HepG2 (cell line): Measurements from ENCODE around the gene PML. TPM values are rescaled to one million over a fixed set of nuclear protein-coding genes. Genes with fewer than 3 reads are reported as not detected.

ENCODE experiments used
- ATAC-seq: fragments of 200-7000 bp; cut with Tn5 transposase; 3 replicates; pipeline ENCODE4 v1.9.1; 2020; ENCODE audit warnings: mild to moderate bottlenecking, moderate library complexity
- BruUV-seq: library from RNA; stranded (reverse); fragments of 400-500 nt; replicated peaks from 2 replicates; lab custom pipeline; 2021; lab: Mats Ljungman, UMichigan
- CTCF ChIA-PET: fragments of 300-600 bp; formaldehyde crosslinking; extraction: SDS; loops from one replicate; lab custom pipeline; 2021; ENCODE audit warnings: low total read pairs, inconsistent platforms, low intra/inter-chr PET ratio; lab: Yijun Ruan, JAX
- POLR2A ChIA-PET: fragments of 350-600 bp; sonication (Branson Sonifier 250); formaldehyde crosslinking; loops from one replicate; lab custom pipeline; 2020; ENCODE audit warnings: antibody characterized with exemption, inconsistent platforms; lab: Yijun Ruan, JAX
- DNase-seq: peaks from one replicate; pipeline ENCODE4 v3.0.0-alpha.2; 2015; ENCODE audit warnings: low spot score
- FAIRE-seq: peaks from 3 replicates; lab custom pipeline; 2011; peaks lifted over from hg19 to GRCh38; lab: Jason Lieb, UNC
- H2AFZ ChIP-seq: one replicate; pipeline ENCODE4 v1.6.1; 2011; ENCODE audit warnings: low read length, inconsistent platforms
- H3K27ac ChIP-seq: fragments of 300-600 bp; 3 replicates; pipeline ENCODE4 v1.8.0; 2011; ENCODE audit warnings: mixed run types, mild to moderate bottlenecking, mixed read lengths, low read length, inconsistent platforms; ENCODE audit not compliant: insufficient read depth; ENCODE audit errors: extremely low read length
- H3K27me3 ChIP-seq, 2 experiments: fragments of 200-600 bp in 1 of 2; 2 replicates in 1 of 2; 3 replicates in 1 of 2; pipeline versions ENCODE4 v1.6.0 to v1.8.0; 2011; ENCODE audit warnings: low read length in 2 of 2, mild to moderate bottlenecking in 2 of 2, moderate library complexity in 2 of 2, inconsistent platforms in 1 of 2; ENCODE audit not compliant: insufficient read depth in 2 of 2, control insufficient read depth in 1 of 2
- H3K36me3 ChIP-seq, 2 experiments: fragments of 200-600 bp in 1 of 2; replicated peaks in 1 of 2; 2 replicates in 1 of 2; 3 replicates in 1 of 2; pipeline versions ENCODE4 v1.5.1 to v1.8.0; 2011; ENCODE audit warnings: low read length in 2 of 2, inconsistent platforms in 1 of 2; ENCODE audit not compliant: insufficient read depth in 2 of 2, control insufficient read depth in 1 of 2
- H3K4me1 ChIP-seq: 2 replicates; pipeline ENCODE4 v1.5.1; 2012; ENCODE audit warnings: low read length, inconsistent platforms; ENCODE audit not compliant: insufficient read depth
- H3K4me2 ChIP-seq: 2 replicates; pipeline ENCODE4 v1.6.0; 2011; ENCODE audit warnings: low read depth, low read length, inconsistent platforms
- H3K4me3 ChIP-seq, 3 experiments: fragments of 200-600 bp in 1 of 3; sonication (generic), shearing (Covaris generic) in 1 of 3; replicated peaks in 1 of 3; 2 replicates each; pipeline ENCODE4 v1.5.1; 2011 to 2016; ENCODE audit warnings: low read length in 3 of 3, inconsistent platforms in 2 of 3, low read depth in 2 of 3, mild to moderate bottlenecking in 2 of 3, control low read depth in 1 of 3, mixed read lengths in 1 of 3; ENCODE audit not compliant: insufficient read depth in 1 of 3
- H3K79me2 ChIP-seq: one replicate; pipeline ENCODE4 v1.6.1; 2011; ENCODE audit warnings: low read length, inconsistent platforms; ENCODE audit not compliant: insufficient read depth
- H3K9ac ChIP-seq: 2 replicates; pipeline ENCODE4 v1.6.0; 2011; ENCODE audit warnings: mild to moderate bottlenecking, low read depth, low read length, inconsistent platforms; ENCODE audit not compliant: insufficient read depth
- H3K9me3 ChIP-seq: 2 replicates; pipeline ENCODE4 v1.5.1; 2012; ENCODE audit warnings: mild to moderate bottlenecking, low read length
- H4K20me1 ChIP-seq: 2 replicates; pipeline ENCODE4 v1.6.0; 2011; ENCODE audit warnings: inconsistent platforms, mild to moderate bottlenecking, low read length, moderate library complexity; ENCODE audit not compliant: insufficient read depth
- DRAP1 ChIP-seq: IDR thresholded peaks from 2 replicates; pipeline ENCODE4 v1.6.1; 2016; ENCODE audit warnings: missing genetic modification reagents, missing compliant biosample characterization
- HMGXB4 ChIP-seq, 2 experiments: sonication (generic) in 1 of 2; formaldehyde crosslinking in 1 of 2; IDR thresholded peaks; 2 replicates each; pipeline versions ENCODE4 v1.4.0 to v1.6.1; 2018 to 2020; ENCODE audit warnings: missing genetic modification reagents in 2 of 2, borderline replicate concordance in 1 of 2, low read depth in 1 of 2, mild to moderate bottlenecking in 1 of 2, missing biosample characterization in 1 of 2
- MAFG ChIP-seq: sonication (generic); formaldehyde crosslinking; IDR thresholded peaks from 2 replicates; pipeline ENCODE4 v1.5.1; 2020; ENCODE audit warnings: mild to moderate bottlenecking, missing genetic modification reagents
- MTA3 ChIP-seq: sonication (generic); formaldehyde crosslinking; IDR thresholded peaks from 2 replicates; pipeline ENCODE4 v1.4.0; 2020; ENCODE audit warnings: missing genetic modification reagents
- PITX1 ChIP-seq: sonication (generic); formaldehyde crosslinking; IDR thresholded peaks from 2 replicates; pipeline ENCODE4 v1.5.1; 2020; ENCODE audit warnings: mild to moderate bottlenecking, missing genetic modification reagents
- PRDM10 ChIP-seq: sonication (generic); formaldehyde crosslinking; IDR thresholded peaks from 2 replicates; pipeline ENCODE4 v1.4.0; 2020; ENCODE audit warnings: low read depth, missing genetic modification reagents
- SUZ12 ChIP-seq: fragments of 150-350 bp; IDR thresholded peaks from 2 replicates; pipeline ENCODE4 v1.6.1; 2014; ENCODE audit warnings: low read depth, low read length
- TARDBP ChIP-seq: sonication (generic); formaldehyde crosslinking; IDR thresholded peaks from 2 replicates; pipeline ENCODE4 v1.8.0; 2022; ENCODE audit warnings: mild to moderate bottlenecking, missing genetic modification reagents
- U2AF2 ChIP-seq: fragments of 200-400 bp; formaldehyde crosslinking; IDR thresholded peaks from 2 replicates; pipeline ENCODE4 v1.6.1; 2017; ENCODE audit warnings: low read depth, mild to moderate bottlenecking, low read length
- ZNF12 ChIP-seq: sonication (generic); formaldehyde crosslinking; IDR thresholded peaks from 2 replicates; pipeline ENCODE4 v1.5.0; 2020; ENCODE audit warnings: missing genetic modification reagents
- ZNF615 ChIP-seq: sonication (generic); formaldehyde crosslinking; IDR thresholded peaks from 2 replicates; pipeline ENCODE4 v1.5.0; 2020; ENCODE audit warnings: mild to moderate bottlenecking, missing genetic modification reagents, borderline replicate concordance
- ZNF749 ChIP-seq: sonication (generic); formaldehyde crosslinking; IDR thresholded peaks from 2 replicates; pipeline ENCODE4 v1.8.0; 2022; ENCODE audit warnings: mild to moderate bottlenecking, missing genetic modification reagents, moderate library complexity, borderline replicate concordance
- ZNF772 ChIP-seq: sonication (generic); formaldehyde crosslinking; IDR thresholded peaks from 2 replicates; pipeline ENCODE4 v1.5.0; 2020; ENCODE audit warnings: mild to moderate bottlenecking, missing genetic modification reagents
- ZNF878 ChIP-seq: sonication (generic); formaldehyde crosslinking; IDR thresholded peaks from 2 replicates; pipeline ENCODE4 v1.8.1; 2023; ENCODE audit warnings: mild to moderate bottlenecking, missing genetic modification reagents, moderate library complexity
- WGBS: methylation state at CpG from one replicate; pipeline ENCODE4 v1.1.6; 2017; ENCODE audit warnings: low lambda C conversion rate; 5-methylcytosine and 5-hydroxymethylcytosine counted together
- in situ Hi-C: cut with HindIII; loops from 2 replicates; pipeline ENCODE4 v1.10.0; 2017; ENCODE audit warnings: low pct_unique_long_range_greater_than_20kb; ENCODE audit not compliant: extremely low pct_ligation_motif_present
- intact Hi-C: fragments of 100-400 bp; cut with micrococcal nuclease; formaldehyde crosslinking; loops from one replicate; pipeline ENCODE4 v1.10.0; 2022; ENCODE audit not compliant: unreplicated experiment
- polyA plus RNA-seq, 8 experiments: library from polyadenylated mRNA; depleted of rRNA in 3 of 8; stranded (reverse) in 7 of 8; unstranded in 1 of 8; fragments of >200 nt; fragmentation: Illumina TruSeq in 4 of 8; extraction: Trizol in 4 of 8; gene quantifications; 2 replicates each; pipeline versions ENCODE4 v1.2.1 to v1.2.3, GENCODE V29; 2011 to 2016; ENCODE audit warnings: low read depth in 4 of 8, missing spikeins in 1 of 8, mixed read lengths in 1 of 8; ENCODE audit not compliant: insufficient read depth in 1 of 8
- total RNA-seq, 5 experiments: library from RNA; depleted of rRNA; stranded (reverse); fragments of >200 nt; fragmentation: Illumina TruSeq; extraction: Trizol; gene quantifications; 2 replicates each; pipeline ENCODE4 v1.2.3, GENCODE V29; 2016; ENCODE audit warnings: low read depth in 1 of 5

PML gene
- total and polyA plus RNA-seq, 2 of the 13 experiments (the other 11 are each of a cell fraction or from before 2014, with no cell fraction given) = 2.9 to 3.9 TPM

- Histone ChIP-seq H3K4me1 (peaks cover 9% of the 10 kb centered on the region), H3K4me2 (no peak overlapping the region), H3K27ac (no peak overlapping the region), H3K9me3 (no peaks in the 10 kb centered on the region), H2AFZ (no peak overlapping the region), H3K27me3 (peaks cover 0 to 13% of the 10 kb centered on the region in 2 experiments; a peak in 3 of 5 replicates), H3K79me2 (no peaks in the 10 kb centered on the region), H4K20me1 (no peaks in the 10 kb centered on the region), H3K36me3 (no peaks in the 10 kb centered on the region), H3K9ac (no peak overlapping the region), H3K4me3 (no peak overlapping the region)
- CTCF ChIA-PET = no interaction called here
- in situ Hi-C loops (no loop called here), intact Hi-C loops (no loop called here)
- WGBS = 5% methylated on average over 3 of the region's 4 CpGs
- ATAC-seq = no peak
- POLR2A ChIA-PET = no interaction called here
- TF ChIP-seq U2AF2 (no peak), DRAP1 (CRISPR knock-in tag) (no peak), MAFG (CRISPR knock-in tag) (no peak), ZNF772 (CRISPR knock-in tag) (no peak), ZNF749 (CRISPR knock-in tag) (no peak), ZNF878 (CRISPR knock-in tag) (no peak), ZNF615 (CRISPR knock-in tag) (no peak), ZNF12 (CRISPR knock-in tag) (no peak), TARDBP (CRISPR knock-in tag) (no peak), SUZ12 (no peak)
- DNase-seq = no peak
- no TSS peak for BruUV-seq
- FAIRE-seq = no peak
Measured at GRCh38 chr15:73948396-73948795, 46.1 kb upstream of the PML start.

- intact Hi-C loops = no loop called here
- ATAC-seq (no peak), DNase-seq (no peak), FAIRE-seq (no peak)
- peaks cover 9% of the 10 kb centered on the region for H3K4me1 ChIP-seq
- BruUV-seq = no TSS peak
- no peak overlapping the region for H2AFZ ChIP-seq
- no peaks in the 10 kb centered on the region for H3K79me2 ChIP-seq
- 11% methylated on average over 3 of the region's 4 CpGs for WGBS
- ChIA-PET POLR2A (no interaction called here), CTCF (no interaction called here)
- H3K9ac ChIP-seq = no peak overlapping the region
- H3K27ac ChIP-seq = no peak overlapping the region
- H3K4me3 ChIP-seq = no peak overlapping the region
- H3K9me3 ChIP-seq = no peaks in the 10 kb centered on the region
- no peaks in the 10 kb centered on the region for H3K36me3 ChIP-seq
- in situ Hi-C loops = no loop called here
- H3K27me3 ChIP-seq = peaks cover 0 to 18% of the 10 kb centered on the region in 2 experiments; a peak in 3 of 5 replicates
- no peaks in the 10 kb centered on the region for H4K20me1 ChIP-seq
- no peak overlapping the region for H3K4me2 ChIP-seq
- TF ChIP-seq HMGXB4 (CRISPR knock-in tag; IDR thresholded peaks at IDR 0.05; ENCODE audit: borderline replicate concordance in 1 of 2, low read depth in 1 of 2) (no peak), PITX1 (CRISPR knock-in tag) (no peak), MTA3 (CRISPR knock-in tag) (no peak), PRDM10 (no peak)
Measured at GRCh38 chr15:73948982-73949381, 45.5 kb upstream of the PML start.
